HG03280 (cell line): ENCODE results near the gene ZNF587.
"Not testable (repeated sequence)": the region's sequence is repeated elsewhere in the genome, so short reads cannot be mapped to it uniquely, and the experiment has no call there.

ENCODE experiments used
- ATAC-seq: cut with Tn5 transposase; IDR thresholded peaks from one replicate; pipeline ENCODE4 v1.9.1; 2021; ENCODE audit warnings: mild to moderate bottlenecking, moderate library complexity; ENCODE audit not compliant: unreplicated experiment

ZNF587 gene

GRCh38 chr19:57886046-57886445 is 36.4 kb downstream of the ZNF587 start:
- ATAC-seq = no peak

DNA sequence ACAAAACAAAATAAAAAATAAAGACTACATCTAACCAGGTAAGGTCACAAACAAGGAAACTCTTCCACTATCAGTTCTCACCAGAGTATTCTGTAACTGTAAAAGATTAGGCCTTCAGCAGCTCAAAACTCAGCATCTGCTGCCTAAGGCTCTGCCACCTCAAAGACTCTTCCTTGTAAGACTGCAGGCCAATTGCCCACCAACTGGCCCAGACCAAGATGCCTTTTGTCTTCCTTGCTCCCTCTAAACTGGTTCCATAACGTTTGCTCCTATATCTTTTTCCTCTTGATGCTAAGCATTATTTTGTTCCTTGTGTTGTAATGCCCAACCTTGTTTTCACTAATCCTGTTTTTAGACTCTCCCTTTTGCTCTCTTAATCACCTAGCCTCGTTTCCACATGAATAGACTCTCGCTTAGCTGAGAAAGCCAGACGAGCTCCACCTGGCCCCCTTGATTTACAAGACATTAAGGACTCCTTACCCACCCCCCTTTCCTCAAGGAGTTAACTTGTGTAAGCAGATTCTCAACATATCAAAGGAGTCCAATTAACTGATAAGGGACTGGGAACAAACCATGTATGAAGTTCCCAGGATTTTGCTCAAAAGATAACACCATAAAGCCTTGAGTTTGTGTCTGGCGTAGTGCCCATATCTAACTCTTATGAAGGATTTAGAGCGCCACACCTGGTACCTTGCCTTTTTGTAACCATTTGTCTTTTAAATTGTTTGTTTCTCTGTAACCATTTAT is 37.7 kb downstream of the ZNF587 start:
- ATAC-seq = no peak

DNA sequence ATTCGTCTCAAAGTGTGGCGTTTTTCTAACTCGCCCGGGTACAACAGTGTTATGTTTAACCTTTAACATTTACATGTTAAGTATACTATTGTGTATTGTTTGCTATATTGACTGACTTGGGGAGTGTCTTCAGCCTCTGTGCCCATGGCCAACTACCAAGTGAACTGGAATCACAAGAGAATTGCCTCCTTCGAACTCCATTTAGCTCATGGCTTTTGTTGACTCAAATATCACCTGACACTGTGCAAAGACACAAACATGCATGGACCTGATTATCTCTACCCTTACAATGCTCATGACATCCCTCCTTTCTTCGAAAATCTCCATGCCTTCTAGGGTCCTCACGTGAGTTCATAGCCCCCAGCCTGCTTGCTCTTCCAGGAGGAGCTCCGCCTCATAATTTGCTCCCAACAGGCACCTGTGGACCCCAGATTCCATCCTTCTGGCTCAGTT is 38.5 kb downstream of the ZNF587 start:
- ATAC-seq = no peak

- no peak for ATAC-seq
These were observed 39.0 kb downstream of the ZNF587 start, which contains the start of gene ZNF814 for GRCh38 chr19:57888560-57889231. TSS of gene ZNF814 (minus strand) at chr19:57889037. CDS start at chr19:57888802, 235 bp downstream.

GRCh38 chr19:57890706-57891105 is 41.0 kb downstream of the ZNF587 start:
- not testable (repeated sequence) for ATAC-seq

DNA sequence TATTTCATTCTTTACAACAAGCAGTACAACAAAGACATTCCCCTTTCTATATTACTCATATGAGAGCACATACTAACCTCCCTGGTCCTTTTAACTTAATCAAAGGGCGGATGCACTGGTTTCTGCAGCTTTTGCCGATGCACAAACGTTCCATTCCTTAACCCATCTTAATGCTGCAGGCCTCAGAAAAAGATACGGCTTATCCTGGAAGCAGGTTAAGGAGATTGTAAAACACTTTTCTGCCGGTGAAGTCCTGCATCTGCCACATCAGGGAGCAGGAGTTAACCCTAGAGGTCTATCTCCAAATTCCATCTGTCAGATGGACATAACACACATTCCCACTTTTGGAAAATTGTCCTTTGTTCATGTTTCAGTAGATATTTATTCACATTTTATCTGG is 50.7 kb downstream of the ZNF587 start:
- ATAC-seq = no peak

- ATAC-seq = no peak
These were observed 54.0 kb downstream of the ZNF587 start for GRCh38 chr19:57903618-57904184.

DNA sequence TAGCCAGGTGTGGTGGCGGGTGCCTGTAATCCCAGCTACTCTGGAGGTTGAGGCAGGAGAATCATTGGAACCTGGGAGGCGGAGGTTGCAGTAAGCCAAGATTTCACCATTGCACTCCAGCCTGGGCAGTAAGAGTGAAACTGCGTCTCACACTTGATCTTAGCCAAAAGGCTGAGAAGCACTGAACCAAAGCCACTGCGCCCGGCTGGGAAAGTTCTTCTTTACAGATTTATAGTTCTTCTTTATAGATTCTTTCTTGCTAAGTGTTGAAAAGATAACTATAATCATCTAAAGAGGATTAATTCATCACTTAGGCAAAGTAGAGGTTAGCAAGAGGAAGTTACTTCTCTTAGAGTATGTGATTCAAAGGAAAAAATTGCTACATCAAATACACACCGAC is 55.6 kb downstream of the ZNF587 start:
- ATAC-seq = no peak

- ATAC-seq = no peak
These were observed 57.7 kb downstream of the ZNF587 start for GRCh38 chr19:57907394-57907793.

- ATAC-seq = no peak
These were observed 64.9 kb downstream of the ZNF587 start for GRCh38 chr19:57914531-57914930.
